GM10847 (cell line): ENCODE results near the gene FGD4.

Experiments
- POLR2A ChIP-seq: IDR thresholded peaks from 2 replicates; pipeline ENCODE4 v1.6.1; 2011; ENCODE audit not compliant: insufficient read length; ENCODE audit errors: extremely low read depth

Gene FGD4

GRCh38 chr12:32679920-32680237, 280.5 kb downstream of the FGD4 start:
- TF ChIP-seq POLR2A, result no peak

GRCh38 chr12:32680787-32681186, 281.4 kb downstream of the FGD4 start:
- no peak for TF ChIP-seq POLR2A

GRCh38 chr12:32681272-32681671, 281.9 kb downstream of the FGD4 start:
- TF ChIP-seq POLR2A, result no peak

- TF ChIP-seq POLR2A, result no peak
These were observed 287.0 kb downstream of the FGD4 start for GRCh38 chr12:32686340-32686739.

- TF ChIP-seq POLR2A, result no peak
These were observed 289.4 kb downstream of the FGD4 start for GRCh38 chr12:32688786-32689185.

- no peak for TF ChIP-seq POLR2A
These were observed 291.6 kb downstream of the FGD4 start for GRCh38 chr12:32690927-32691326.

- TF ChIP-seq POLR2A, result no peak
These were observed 293.0 kb downstream of the FGD4 start for GRCh38 chr12:32692358-32692757.

- no peak for TF ChIP-seq POLR2A
These were observed 293.7 kb downstream of the FGD4 start for GRCh38 chr12:32693036-32693435.
